Cardiac fibroblast (primary cell): ENCODE results near the gene NCOR2.

Experiments
- DNase-seq, 2 donors: peaks; one replicate each; pipeline versions ENCODE4 v3.0.0 to v3.0.0-alpha.2; 2010; ENCODE audit warnings: low read depth in 2 of 2
- H3K4me3 ChIP-seq, 2 donors: replicated peaks in 1 of 2; 1 replicate in 1 of 2; 2 replicates in 1 of 2; pipeline ENCODE4 v1.5.1; 2011; ENCODE audit warnings: low read depth in 2 of 2, low read length in 2 of 2, mild to moderate bottlenecking in 2 of 2, moderate library complexity in 1 of 2
- CTCF ChIP-seq: IDR thresholded peaks from one replicate; pipeline ENCODE4 v1.5.1; 2011; ENCODE audit warnings: low read depth, mild to moderate bottlenecking, low read length, inconsistent platforms

NCOR2 gene

GRCh38 chr12:124561231-124561630 is 6.2 kb downstream of the NCOR2 start:
- no peak for DNase-seq
- TF ChIP-seq CTCF = no peak
- no peak overlapping the region for H3K4me3 ChIP-seq

GRCh38 chr12:124560146-124560890 is 7.1 kb downstream of the NCOR2 start:
- DNase-seq = no peak
- H3K4me3 ChIP-seq = no peak overlapping the region
- TF ChIP-seq CTCF = no peak

GRCh38 chr12:124559182-124560017 is 8.0 kb downstream of the NCOR2 start:
- no peak overlapping the region for H3K4me3 ChIP-seq
- no peak for DNase-seq
- no peak for TF ChIP-seq CTCF

GRCh38 chr12:124558313-124558712 is 9.1 kb downstream of the NCOR2 start:
- no peak overlapping the region for H3K4me3 ChIP-seq
- TF ChIP-seq CTCF = no peak

GRCh38 chr12:124557518-124558223 is 9.7 kb downstream of the NCOR2 start:
- H3K4me3 ChIP-seq = no peak overlapping the region
- TF ChIP-seq CTCF = no peak
- DNase-seq = no peak

More at GRCh38 chr12:124558313-124558712, 9.1 kb downstream of the NCOR2 start:
- no peak for DNase-seq

- no peak overlapping the region for H3K4me3 ChIP-seq
- no peak for DNase-seq
- TF ChIP-seq CTCF = no peak
Observed at GRCh38 chr12:124556896-124557501, 10.4 kb downstream of the NCOR2 start.
